Measurements from ENCODE around the gene FOXN3.

Gene FOXN3

DNA sequence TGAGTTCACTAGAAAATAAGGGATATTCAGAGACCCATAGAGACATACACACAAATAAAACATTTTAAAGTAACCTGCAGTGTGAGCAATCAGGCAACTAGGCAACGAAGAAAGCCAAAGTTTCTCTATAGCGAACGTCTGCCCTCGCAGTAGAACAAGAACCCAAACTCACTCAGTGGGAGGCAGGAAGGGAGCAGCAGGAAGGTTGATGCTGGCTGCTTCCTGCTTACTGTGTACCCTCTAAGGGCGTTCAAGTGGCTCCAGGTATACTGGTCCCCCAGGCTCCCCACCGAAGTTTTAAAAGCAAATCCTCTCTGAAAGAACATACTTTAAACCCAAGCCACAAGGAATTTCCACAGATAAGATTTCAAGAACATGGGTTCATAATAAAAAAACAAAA, 249.3 kb downstream of the FOXN3 start:
- TF ChIP-seq, protein P1, sequence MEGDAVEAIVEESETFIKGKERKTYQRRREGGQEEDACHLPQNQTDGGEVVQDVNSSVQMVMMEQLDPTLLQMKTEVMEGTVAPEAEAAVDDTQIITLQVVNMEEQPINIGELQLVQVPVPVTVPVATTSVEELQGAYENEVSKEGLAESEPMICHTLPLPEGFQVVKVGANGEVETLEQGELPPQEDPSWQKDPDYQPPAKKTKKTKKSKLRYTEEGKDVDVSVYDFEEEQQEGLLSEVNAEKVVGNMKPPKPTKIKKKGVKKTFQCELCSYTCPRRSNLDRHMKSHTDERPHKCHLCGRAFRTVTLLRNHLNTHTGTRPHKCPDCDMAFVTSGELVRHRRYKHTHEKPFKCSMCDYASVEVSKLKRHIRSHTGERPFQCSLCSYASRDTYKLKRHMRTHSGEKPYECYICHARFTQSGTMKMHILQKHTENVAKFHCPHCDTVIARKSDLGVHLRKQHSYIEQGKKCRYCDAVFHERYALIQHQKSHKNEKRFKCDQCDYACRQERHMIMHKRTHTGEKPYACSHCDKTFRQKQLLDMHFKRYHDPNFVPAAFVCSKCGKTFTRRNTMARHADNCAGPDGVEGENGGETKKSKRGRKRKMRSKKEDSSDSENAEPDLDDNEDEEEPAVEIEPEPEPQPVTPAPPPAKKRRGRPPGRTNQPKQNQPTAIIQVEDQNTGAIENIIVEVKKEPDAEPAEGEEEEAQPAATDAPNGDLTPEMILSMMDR (IDR thresholded peaks at IDR 0.05; ENCODE audit: low read depth, low read length) = no peak
- no peak for DNase-seq (ENCODE audit: extremely low read depth, low read depth)

DNA sequence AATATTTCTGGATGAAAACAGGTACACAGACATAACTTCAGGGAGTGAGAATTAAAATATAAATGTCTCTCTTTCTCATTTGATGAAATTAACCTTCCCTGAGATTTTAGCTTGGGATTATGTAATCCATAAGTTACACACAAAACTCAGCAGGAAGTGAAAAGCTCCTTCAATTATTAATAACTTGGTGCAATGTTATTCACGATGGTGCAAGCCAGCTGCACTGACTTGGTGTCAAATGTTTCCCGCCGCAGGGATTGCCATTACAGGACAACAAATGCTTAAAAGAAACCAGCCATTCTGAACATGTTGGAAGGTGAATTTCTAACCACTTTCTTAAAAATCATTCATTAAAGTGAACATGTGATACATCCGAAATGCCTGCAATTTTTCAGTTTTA, 250.4 kb downstream of the FOXN3 start:
- DNase-seq (ENCODE audit: extremely low read depth, low read depth) = no peak
- TF ChIP-seq, protein P1 (IDR thresholded peaks at IDR 0.05; ENCODE audit: low read depth, low read length) = no peak

DNA sequence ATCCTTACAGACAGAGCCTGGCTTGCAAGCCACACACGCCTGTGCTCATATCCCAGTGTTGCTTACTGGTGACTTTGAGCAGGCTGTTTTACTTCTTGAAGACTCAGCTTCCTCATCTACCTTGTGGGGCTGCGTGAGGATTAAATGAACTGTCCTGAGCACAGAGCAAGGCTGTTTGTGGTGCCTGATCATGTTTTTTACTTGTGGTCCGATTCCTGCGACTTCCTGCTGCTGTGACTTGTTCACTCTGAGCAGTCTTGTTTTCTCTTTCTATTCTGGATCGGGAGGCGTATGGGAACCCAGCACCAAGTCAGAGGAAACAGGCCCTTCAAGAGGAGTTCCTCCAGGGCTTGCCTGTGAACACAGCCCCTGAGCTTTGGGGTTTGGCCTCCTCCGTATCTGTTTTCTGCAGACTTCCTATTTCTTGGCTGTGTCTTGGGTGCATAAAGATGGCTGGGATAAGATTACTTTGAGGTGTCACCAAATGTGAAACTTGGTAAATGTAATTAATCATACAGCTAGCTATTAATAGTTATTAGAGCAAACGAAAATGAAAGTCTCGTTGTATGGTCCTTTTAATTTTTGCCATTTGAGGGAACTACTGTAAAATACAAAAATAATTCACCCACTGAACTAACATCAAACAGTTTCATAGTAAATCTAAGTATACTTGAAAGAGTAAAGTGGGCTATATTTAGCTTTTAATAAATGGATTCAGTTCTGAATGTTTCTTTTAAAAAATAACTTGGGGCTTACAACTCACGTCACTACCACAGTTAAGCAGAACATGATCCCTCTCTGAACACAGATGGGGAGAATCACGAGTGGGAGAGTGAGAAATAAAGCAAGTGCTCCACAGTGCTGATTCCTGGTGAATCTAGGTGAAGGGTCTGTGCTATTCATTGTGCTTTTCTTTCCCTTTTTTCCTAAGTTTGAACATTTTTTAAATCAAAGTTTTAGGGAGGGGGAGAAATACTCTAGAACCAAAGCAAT, 251.5 kb downstream of the FOXN3 start:
- DNase-seq (ENCODE audit: extremely low read depth, low read depth) = no peak
- TF ChIP-seq, protein P1 (IDR thresholded peaks at IDR 0.05; ENCODE audit: low read depth, low read length) = no peak

DNA sequence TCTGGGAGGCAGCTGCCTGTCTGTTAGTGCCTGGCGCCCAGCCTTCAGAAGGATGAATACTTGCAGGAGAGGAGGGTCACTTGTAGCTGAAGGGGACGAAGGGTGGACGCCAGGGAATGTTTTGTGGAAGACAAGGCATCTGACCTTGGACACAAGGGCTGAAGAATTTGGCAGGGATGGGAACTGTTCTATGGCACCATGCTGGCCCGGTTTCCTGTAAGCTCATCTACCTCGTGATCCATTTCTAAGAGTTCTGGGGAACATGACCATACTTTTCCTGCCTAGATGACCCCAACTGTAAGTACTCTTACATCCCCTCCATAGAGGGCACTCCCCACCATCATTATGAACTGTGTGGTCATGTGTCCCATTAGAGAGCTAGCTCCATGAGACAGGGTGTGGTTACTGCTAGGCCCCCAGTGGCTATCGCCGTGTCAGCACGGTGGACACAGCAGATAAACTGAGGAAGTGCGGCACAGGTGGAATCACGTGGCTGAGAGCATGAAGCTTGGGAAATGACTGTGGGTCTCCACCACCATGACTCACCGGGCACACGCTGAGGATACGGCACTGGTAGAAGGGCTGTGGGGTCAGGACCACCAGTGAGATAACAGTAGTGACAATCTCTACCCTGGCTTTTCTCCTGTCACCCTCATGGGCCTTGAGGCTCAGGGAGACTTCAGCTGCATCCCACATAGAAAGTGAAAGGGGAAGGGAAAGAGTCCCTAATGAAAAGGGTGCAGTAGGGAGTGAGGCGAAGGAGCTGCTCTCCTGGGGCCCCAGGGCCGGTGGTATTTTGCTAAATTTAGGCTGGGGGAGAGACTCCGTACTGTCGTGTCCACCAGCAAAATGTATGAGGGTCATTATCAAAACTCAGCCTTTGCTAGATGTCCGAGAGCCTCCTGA, 252.6 kb downstream of the FOXN3 start:
- no peak for DNase-seq (ENCODE audit: extremely low read depth, low read depth)
- TF ChIP-seq, protein P1 (IDR thresholded peaks at IDR 0.05; ENCODE audit: low read depth, low read length) = no peak

DNA sequence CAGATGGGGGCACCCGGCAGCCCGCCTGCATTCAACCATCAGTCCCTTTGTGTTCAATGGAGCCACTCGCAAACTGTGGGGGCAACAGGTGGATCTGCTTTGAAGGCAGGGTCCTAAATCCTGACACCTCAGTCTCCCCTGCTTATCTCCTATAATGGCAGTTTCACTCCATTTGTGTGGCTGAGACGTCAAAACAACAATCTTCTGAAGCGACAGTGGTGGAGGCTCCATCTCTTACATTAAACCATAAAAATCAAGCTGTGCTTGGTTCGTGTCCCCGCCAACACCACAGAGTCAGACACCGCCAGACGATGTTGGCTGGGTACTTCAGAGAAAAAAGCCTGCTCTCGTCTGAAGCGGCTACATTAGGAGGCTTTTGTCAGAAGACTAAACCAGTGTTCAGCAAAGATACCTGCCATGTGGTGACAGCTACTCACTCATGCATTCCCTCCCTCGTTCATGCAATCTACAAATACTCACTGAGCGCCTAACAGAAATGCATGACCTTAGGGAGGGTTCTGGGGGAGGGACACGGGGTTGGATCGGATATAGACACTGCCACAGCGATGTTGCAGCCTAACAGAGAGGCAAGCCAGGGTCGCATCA, 253.9 kb downstream of the FOXN3 start:
- TF ChIP-seq, protein P1 (IDR thresholded peaks at IDR 0.05; ENCODE audit: low read depth, low read length) = no peak
- DNase-seq (ENCODE audit: extremely low read depth, low read depth) = no peak

DNA sequence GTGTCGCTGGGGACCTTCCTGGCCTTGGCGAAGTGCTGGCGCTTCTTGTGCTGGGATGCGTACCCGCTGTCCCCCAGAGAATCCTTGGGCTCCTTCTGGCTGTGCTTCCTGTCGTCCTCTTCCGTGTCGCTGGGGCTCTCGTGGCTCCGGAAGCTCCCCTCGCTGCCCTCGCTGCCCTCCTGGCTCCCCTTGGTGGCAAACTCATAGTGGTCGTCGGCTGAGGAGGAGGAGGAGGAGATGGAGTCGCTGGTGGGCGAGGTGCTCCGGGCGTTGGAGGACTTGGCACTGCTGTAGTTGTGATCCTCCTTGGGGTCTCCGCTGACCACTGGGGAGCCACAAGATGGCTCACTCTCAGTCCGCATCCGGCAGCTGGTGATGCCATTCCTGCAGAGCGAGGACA, 254.4 kb downstream of the FOXN3 start:
- DNase-seq (ENCODE audit: extremely low read depth, low read depth) = no peak
- TF ChIP-seq, protein P1 (IDR thresholded peaks at IDR 0.05; ENCODE audit: low read depth, low read length) = no peak
